ENCODE results near the gene CISTR. TPM values are rescaled to one million over a fixed set of nuclear protein-coding genes. Genes with fewer than 3 reads are reported as not detected.

CISTR gene
- total and polyA plus RNA-seq, 2 experiments from 2014 or later = not detected

DNA sequence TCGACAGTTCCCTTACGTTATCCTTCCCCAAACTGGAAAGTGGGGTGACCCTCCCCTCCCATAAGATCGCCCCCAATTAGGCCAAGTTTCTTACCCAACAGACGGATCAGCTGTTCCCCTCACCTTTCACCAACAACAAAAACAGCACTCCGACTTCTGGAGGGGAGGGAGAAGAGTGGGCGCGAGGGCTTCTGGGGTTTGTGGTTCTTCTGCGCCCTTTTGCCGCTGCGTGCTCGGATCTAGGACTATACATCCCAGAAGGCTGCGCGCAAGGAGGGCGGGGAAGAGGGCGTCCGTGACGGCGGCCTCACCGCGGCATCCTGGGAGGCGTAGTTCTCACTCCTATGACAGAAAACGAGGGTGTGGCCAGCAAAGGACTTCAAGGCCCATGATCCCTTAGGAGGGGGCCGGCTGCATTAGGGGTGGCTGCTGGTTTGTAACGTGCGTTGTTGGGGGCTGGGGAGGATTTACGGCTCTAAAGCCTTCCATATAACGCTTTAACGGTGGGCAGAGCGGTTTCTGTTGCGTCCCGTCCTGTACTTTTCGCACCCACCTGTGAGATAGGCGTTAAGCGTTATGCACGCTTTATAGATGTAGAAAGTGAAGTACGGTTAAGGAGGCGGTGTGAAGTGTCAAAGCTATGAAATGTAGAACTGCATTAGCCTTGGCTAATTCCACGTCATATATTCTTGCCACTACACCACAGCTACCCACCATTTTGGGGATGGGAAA lies 24.3 kb downstream of the CISTR start, which contains the start of gene CALCOCO1:
Gene CALCOCO1 (minus strand): TSS at position 143 of the 732 bp plus-strand sequence. CDS start 2,210 bp downstream, outside the sequence.
- Histone ChIP-seq H3K4me2 (ENCODE audit: unreplicated experiment) (peak within 1 kb of the TSS; percentile 95), H3K9me3 (ENCODE audit: low read depth) (no peaks in the 10 kb centered on the region), H3K4me3 (peak within 1 kb of the TSS; percentile 88), H3F3A (ENCODE audit: insufficient read depth) (no peaks in the 10 kb centered on the region), H3K27ac (peak within 1 kb of the TSS; percentile 30), H4K20me1 (ENCODE audit: insufficient read depth) (no peaks in the 10 kb centered on the region), H3K79me2 (ENCODE audit: insufficient read depth) (peaks cover 33% of the 10 kb centered on the region), H3K36me3 (ENCODE audit: low read depth) (peaks cover 22% of the 10 kb centered on the region), H3K4me1 (ENCODE audit: insufficient read depth) (peaks cover 8% of the 10 kb centered on the region), H3K9ac (peak within 1 kb of the TSS; percentile 86), H3K27me3 (replicated peaks; ENCODE audit: insufficient read depth) (no peaks in the 10 kb centered on the region; the same call in 1 of the 2 replicates), H2AFZ (peak within 1 kb of the TSS; percentile 98), H3K9me2 (ENCODE audit: insufficient read depth) (no peaks in the 10 kb centered on the region)
- in situ Hi-C loops (cut with MboI) = no loop called here
- 1% methylated on average over 38 of the region's 38 CpGs for WGBS, 2 experiments (ENCODE audit: low coverage in 1 of 2, low lambda C conversion rate in 2 of 2, missing lambda C conversion rate in 2 of 2)
- peak; percentile 100 for DNase-seq
- TF ChIP-seq EZH2 (IDR thresholded peaks at IDR 0.05; ENCODE audit: insufficient read depth, poor library complexity, severe bottlenecking) (no peak), EZH2phosphoT487 (IDR thresholded peaks at IDR 0.05; ENCODE audit: insufficient read depth, low read depth) (no peak)

DNA sequence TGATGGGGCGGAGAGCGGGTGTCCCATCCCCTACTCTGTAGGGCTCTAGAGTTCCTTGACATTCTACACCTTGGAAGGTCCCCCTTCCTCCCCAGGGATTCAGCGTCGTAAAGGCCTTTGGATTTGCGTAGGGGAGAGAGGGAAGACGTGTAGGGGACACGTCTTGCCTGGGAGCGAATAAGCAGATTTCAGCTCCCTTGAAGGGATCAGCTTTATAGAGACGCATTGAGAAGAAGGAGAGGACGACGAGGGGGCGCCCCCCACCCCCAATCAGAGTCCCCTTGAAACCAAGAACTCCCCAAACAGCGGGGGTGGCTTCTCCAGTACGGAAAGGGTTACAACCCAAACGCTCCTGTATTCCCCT lies 24.9 kb downstream of the CISTR start:
- no peak for TF ChIP-seq EZH2phosphoT487 (IDR thresholded peaks at IDR 0.05; ENCODE audit: insufficient read depth, low read depth)
- TF ChIP-seq EZH2 (IDR thresholded peaks at IDR 0.05; ENCODE audit: insufficient read depth, poor library complexity, severe bottlenecking) = no peak
- Histone ChIP-seq H3K4me3 (peak overlapping the region; percentile 88), H3K27ac (peak overlapping the region; percentile 30), H3K9ac (peak overlapping the region; percentile 86), H3F3A (ENCODE audit: insufficient read depth) (no peaks in the 10 kb centered on the region), H3K4me1 (ENCODE audit: insufficient read depth) (peaks cover 8% of the 10 kb centered on the region), H2AFZ (peak overlapping the region; percentile 73), H3K9me2 (ENCODE audit: insufficient read depth) (no peaks in the 10 kb centered on the region), H3K79me2 (ENCODE audit: insufficient read depth) (peaks cover 33% of the 10 kb centered on the region), H3K4me2 (ENCODE audit: unreplicated experiment) (peak overlapping the region; percentile 95), H3K9me3 (ENCODE audit: low read depth) (no peaks in the 10 kb centered on the region), H4K20me1 (ENCODE audit: insufficient read depth) (no peaks in the 10 kb centered on the region), H3K27me3 (replicated peaks; ENCODE audit: insufficient read depth) (no peaks in the 10 kb centered on the region), H3K36me3 (ENCODE audit: low read depth) (peaks cover 25% of the 10 kb centered on the region)
- peak; percentile 52 for DNase-seq
- in situ Hi-C loops (cut with MboI) = no loop called here
- WGBS, 2 experiments (ENCODE audit: low coverage in 1 of 2, low lambda C conversion rate in 2 of 2, missing lambda C conversion rate in 2 of 2) = 0 to 2% methylated on average over 14 to 15 of the region's 15 CpGs

DNA sequence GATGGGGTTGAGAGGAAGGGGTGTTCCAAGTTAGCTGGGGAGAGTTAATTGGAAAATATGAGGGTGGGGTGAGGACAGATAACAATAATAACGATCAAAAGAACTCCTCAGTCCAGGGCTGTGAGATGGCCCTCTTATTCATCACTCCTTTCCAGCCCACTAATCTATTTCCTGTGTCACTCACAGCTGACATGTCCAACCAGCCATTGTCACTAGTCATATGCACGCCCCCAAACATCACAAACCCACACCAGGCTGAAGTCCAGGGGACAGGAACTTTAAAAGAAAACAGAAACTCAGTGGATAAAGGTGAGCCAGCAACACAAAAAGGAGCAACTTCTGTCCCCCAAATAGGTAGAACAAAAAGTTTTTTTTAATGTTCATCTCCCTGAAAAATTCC lies 25.4 kb downstream of the CISTR start:
- Histone ChIP-seq H3F3A (ENCODE audit: insufficient read depth) (no peaks in the 10 kb centered on the region), H3K9me2 (ENCODE audit: insufficient read depth) (no peaks in the 10 kb centered on the region), H2AFZ (peak overlapping the region; percentile 73), H3K9me3 (ENCODE audit: low read depth) (no peaks in the 10 kb centered on the region), H3K79me2 (ENCODE audit: insufficient read depth) (peaks cover 33% of the 10 kb centered on the region), H3K36me3 (ENCODE audit: low read depth) (peaks cover 25% of the 10 kb centered on the region), H3K27me3 (replicated peaks; ENCODE audit: insufficient read depth) (no peaks in the 10 kb centered on the region), H3K9ac (peak overlapping the region; percentile 86), H3K4me1 (ENCODE audit: insufficient read depth) (peaks cover 8% of the 10 kb centered on the region), H3K4me2 (ENCODE audit: unreplicated experiment) (peak overlapping the region; percentile 95), H3K4me3 (peak overlapping the region; percentile 88), H4K20me1 (ENCODE audit: insufficient read depth) (no peaks in the 10 kb centered on the region), H3K27ac (peak overlapping the region; percentile 30)
- peak; percentile 48 for DNase-seq
- no peak for TF ChIP-seq EZH2phosphoT487 (IDR thresholded peaks at IDR 0.05; ENCODE audit: insufficient read depth, low read depth)
- TF ChIP-seq EZH2 (IDR thresholded peaks at IDR 0.05; ENCODE audit: insufficient read depth, poor library complexity, severe bottlenecking) = no peak
- in situ Hi-C loops (cut with MboI) = no loop called here
- WGBS, 2 experiments (ENCODE audit: low coverage in 1 of 2, low lambda C conversion rate in 2 of 2, missing lambda C conversion rate in 2 of 2) = 2 to 6% methylated on average over 2 of the region's 2 CpGs

- no peaks in the 10 kb centered on the region for H4K20me1 ChIP-seq (ENCODE audit: insufficient read depth)
- peak overlapping the region; percentile 95 for H3K4me2 ChIP-seq (ENCODE audit: unreplicated experiment)
- in situ Hi-C loops (cut with MboI) = no loop called here
- no peaks in the 10 kb centered on the region for H3K9me3 ChIP-seq (ENCODE audit: low read depth)
- no peaks in the 10 kb centered on the region for H3F3A ChIP-seq (ENCODE audit: insufficient read depth)
- H3K79me2 ChIP-seq (ENCODE audit: insufficient read depth) = peaks cover 33% of the 10 kb centered on the region
- H3K27me3 ChIP-seq (replicated peaks; ENCODE audit: insufficient read depth) = no peaks in the 10 kb centered on the region
- H3K4me1 ChIP-seq (ENCODE audit: insufficient read depth) = peaks cover 8% of the 10 kb centered on the region
- peak overlapping the region; percentile 86 for H3K9ac ChIP-seq
- WGBS, 2 experiments (ENCODE audit: low coverage in 1 of 2, low lambda C conversion rate in 2 of 2, missing lambda C conversion rate in 2 of 2) = 2 to 4% methylated on average over 4 of the region's 4 CpGs
- H3K9me2 ChIP-seq (ENCODE audit: insufficient read depth) = no peaks in the 10 kb centered on the region
- TF ChIP-seq EZH2 (IDR thresholded peaks at IDR 0.05; ENCODE audit: insufficient read depth, poor library complexity, severe bottlenecking) (no peak), EZH2phosphoT487 (IDR thresholded peaks at IDR 0.05; ENCODE audit: insufficient read depth, low read depth) (no peak)
- peak overlapping the region; percentile 88 for H3K4me3 ChIP-seq
- peak overlapping the region; percentile 73 for H2AFZ ChIP-seq
- H3K27ac ChIP-seq = peak overlapping the region; percentile 30
- peaks cover 29% of the 10 kb centered on the region for H3K36me3 ChIP-seq (ENCODE audit: low read depth)
- DNase-seq = peak; percentile 59
Observed at GRCh38 chr12:53725824-53726223, 26.0 kb downstream of the CISTR start.
